ENCODE data around the gene WDR48. TPM values are rescaled to one million over a fixed set of nuclear protein-coding genes. Genes with fewer than 3 reads are reported as not detected.
"Not testable (repeated sequence)": the region's sequence is repeated elsewhere in the genome, so short reads cannot be mapped to it uniquely, and the experiment has no call there.

Gene WDR48
- 17.5 TPM for total RNA-seq

- peak; percentile 99 for ATAC-seq
These were observed at the start of gene WDR48, which contains the start of gene SCN11A for GRCh38 chr3:39051649-39052561. Gene WDR48, plus strand, starts transcription at chr3:39052016. Its CDS starts 10 bp downstream, at chr3:39052026. Gene SCN11A, minus strand, starts transcription at chr3:39051944. Its CDS starts 101,582 bp downstream, at chr3:38950362.

GRCh38 chr3:39005295-39005694 is 46.5 kb upstream of the WDR48 start:
- ATAC-seq = no peak

- no peak for ATAC-seq
These were observed 40.6 kb upstream of the WDR48 start for GRCh38 chr3:39011191-39011736.

GRCh38 chr3:39013289-39013688 is 38.5 kb upstream of the WDR48 start:
- no peak for ATAC-seq

- ATAC-seq = no peak
These were observed 37.8 kb upstream of the WDR48 start for GRCh38 chr3:39013921-39014509.

GRCh38 chr3:39015418-39015817 is 36.4 kb upstream of the WDR48 start:
- no peak for ATAC-seq

- ATAC-seq = no peak
These were observed 32.5 kb upstream of the WDR48 start for GRCh38 chr3:39019299-39019698.

- no peak for ATAC-seq
These were observed 30.8 kb upstream of the WDR48 start for GRCh38 chr3:39021029-39021428.

GRCh38 chr3:39021465-39022285 is 30.1 kb upstream of the WDR48 start:
- no peak for ATAC-seq

GRCh38 chr3:39022286-39022630 is 29.6 kb upstream of the WDR48 start:
- ATAC-seq = no peak

GRCh38 chr3:39024497-39024896 is 27.3 kb upstream of the WDR48 start:
- ATAC-seq = no peak

- ATAC-seq = no peak
These were observed 26.4 kb upstream of the WDR48 start for GRCh38 chr3:39025222-39025970.

- ATAC-seq = no peak
These were observed 23.3 kb upstream of the WDR48 start for GRCh38 chr3:39028546-39028945.

GRCh38 chr3:39029556-39029955 is 22.3 kb upstream of the WDR48 start:
- no peak for ATAC-seq

- no peak for ATAC-seq
These were observed 13.7 kb upstream of the WDR48 start for GRCh38 chr3:39038165-39038564.

- no peak for ATAC-seq
These were observed 1.8 kb upstream of the WDR48 start for GRCh38 chr3:39050029-39050428.

- no peak for ATAC-seq
These were observed 767 bp downstream of the WDR48 start for GRCh38 chr3:39052583-39052982.

GRCh38 chr3:39053696-39054095 is 1.9 kb downstream of the WDR48 start:
- no peak for ATAC-seq

- no peak for ATAC-seq
These were observed 4.3 kb downstream of the WDR48 start for GRCh38 chr3:39056151-39056550.

GRCh38 chr3:39061228-39061627 is 9.4 kb downstream of the WDR48 start:
- not testable (repeated sequence) for ATAC-seq

GRCh38 chr3:39062180-39062579 is 10.4 kb downstream of the WDR48 start:
- ATAC-seq = no peak

GRCh38 chr3:39063143-39063542 is 11.3 kb downstream of the WDR48 start:
- no peak for ATAC-seq

All from esophagus mucosa (tissue), 1 donor.